Natural killer cell (primary cell): ENCODE measurements around the gene TMEM80. TPM values are rescaled to one million over a fixed set of nuclear protein-coding genes. Genes with fewer than 3 reads are reported as not detected.
A peak's percentile ranks its signal among the peaks of the same experiment; 100 is the strongest.

ENCODE experiments used
- ATAC-seq, 3 donors: fragments of 150-1000 bp in 2 of 3; fragments of 200-7000 bp in 1 of 3; cut with Tn5 transposase; 1 replicate in 1 of 3; 2 replicates in 2 of 3; pipeline ENCODE4 v1.10.0; 2021; ENCODE audit warnings: mild to moderate bottlenecking in 2 of 3, moderate library complexity in 2 of 3
- DNase-seq, 2 donors: peaks; one replicate each; pipeline versions ENCODE4 v3.0.0 to v3.0.0-alpha.2; 2013 to 2021; ENCODE audit warnings: mixed read lengths in 1 of 2
- H3K27ac ChIP-seq: one replicate; pipeline ENCODE4 v1.5.1; 2013; ENCODE audit warnings: mild to moderate bottlenecking, low read length
- H3K27me3 ChIP-seq: one replicate; pipeline ENCODE4 v1.6.1; 2013; ENCODE audit warnings: low read length; ENCODE audit not compliant: control insufficient read depth, insufficient read depth
- H3K36me3 ChIP-seq: one replicate; pipeline ENCODE4 v1.6.1; 2013; ENCODE audit warnings: low read length; ENCODE audit not compliant: control insufficient read depth, insufficient read depth
- H3K4me1 ChIP-seq: one replicate; pipeline ENCODE4 v1.6.1; 2013; ENCODE audit warnings: low read length; ENCODE audit not compliant: control insufficient read depth, insufficient read depth
- H3K4me3 ChIP-seq: one replicate; pipeline ENCODE4 v1.5.1; 2013; ENCODE audit warnings: low read length
- H3K9me3 ChIP-seq: one replicate; pipeline ENCODE4 v1.6.1; 2013; ENCODE audit warnings: low read length; ENCODE audit not compliant: control insufficient read depth, insufficient read depth
- H3K27ac Mint-ChIP-seq, 2 donors: one replicate each; pipeline ENCODE4 v1.8.0; 2022; ENCODE audit warnings: mild to moderate bottlenecking in 2 of 2, mixed read lengths in 2 of 2, moderate library complexity in 1 of 2
- H3K27me3 Mint-ChIP-seq, 2 donors: one replicate each; pipeline ENCODE4 v1.8.0; 2022; ENCODE audit warnings: low read depth in 2 of 2, mixed read lengths in 2 of 2
- H3K36me3 Mint-ChIP-seq: one replicate; pipeline ENCODE4 v1.8.0; 2022; ENCODE audit warnings: mixed read lengths
- H3K4me1 Mint-ChIP-seq, 2 donors: one replicate each; pipeline ENCODE4 v1.8.0; 2022; ENCODE audit warnings: mixed read lengths in 2 of 2
- H3K4me3 Mint-ChIP-seq: one replicate; pipeline ENCODE4 v1.8.0; 2022; ENCODE audit warnings: mild to moderate bottlenecking, moderate library complexity, mixed read lengths
- H3K9me3 Mint-ChIP-seq, 2 donors: one replicate each; pipeline ENCODE4 v1.8.0; 2022; ENCODE audit warnings: mixed read lengths in 2 of 2
- WGBS: methylation state at CpG from one replicate; pipeline ENCODE4 v1.1.7; 2013; ENCODE audit warnings: missing lambda C conversion rate; ENCODE audit not compliant: insufficient coverage; 5-methylcytosine and 5-hydroxymethylcytosine counted together
- intact Hi-C: fragments of 100-400 bp; cut with micrococcal nuclease; formaldehyde crosslinking; loops from one replicate; pipeline ENCODE4 v1.14.2; 2022
- total RNA-seq, 4 donors: library from RNA; stranded (reverse); fragments of 120-200 nt in 1 of 4; gene quantifications; one replicate each; pipeline versions ENCODE4 v1.2.3 to v1.2.4, GENCODE V29; 2013 to 2022
- TF ChIP-seq, protein P1 (sequence below): fragments of 200-600 bp; IDR thresholded peaks from one replicate; pipeline ENCODE4 v1.8.0; 2022; ENCODE audit warnings: antibody characterized with exemption

Gene TMEM80
- total RNA-seq, 3 donors from 2014 or later (not counting 1 experiment from before 2014, with no cell fraction given) = 17.8 to 42.1 (median 33.0) TPM

DNA sequence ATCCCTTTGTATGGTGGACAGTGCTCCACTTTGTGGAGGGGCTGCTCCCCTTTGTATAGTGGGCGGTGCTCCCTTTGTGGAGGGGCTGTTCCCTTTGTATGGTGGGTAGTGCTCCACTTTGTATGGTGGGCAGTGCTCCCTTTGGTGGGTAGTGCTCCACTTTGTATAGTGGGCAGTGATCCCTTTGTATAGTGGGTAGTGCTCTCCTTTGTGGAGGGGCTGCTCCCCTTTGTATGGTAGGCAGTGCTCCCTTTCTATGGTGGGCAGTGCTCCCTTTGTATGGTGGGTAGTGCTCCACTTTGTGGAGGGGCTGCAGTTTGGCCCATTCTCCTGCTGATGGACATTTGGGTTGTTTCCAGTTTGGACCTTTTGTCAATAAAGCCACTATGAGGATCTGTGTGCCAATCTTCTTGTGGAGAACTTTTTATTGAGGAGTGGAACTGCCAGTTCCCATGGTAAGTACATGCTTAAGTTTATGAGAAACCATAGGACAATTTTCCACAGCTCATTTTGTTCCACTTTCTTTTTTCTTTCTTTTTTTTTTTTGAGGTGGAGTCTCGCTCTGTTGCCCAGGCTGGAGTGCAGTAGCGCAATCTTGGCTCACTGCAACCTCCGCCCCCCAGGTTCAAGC lies 47.1 kb downstream of the TMEM80 start:
- Mint-ChIP-seq H3K27ac (no peak overlapping the region), H3K9me3 (no peaks in the 10 kb centered on the region), H3K27me3 (no peaks in the 10 kb centered on the region), H3K36me3 (no peaks in the 10 kb centered on the region), H3K4me3 (no peak overlapping the region), H3K4me1 (peaks cover 3 to 8% of the 10 kb centered on the region in 2 donors)
- DNase-seq (no peak), ATAC-seq (no peak)
- WGBS = 91% methylated on average over 4 of the region's 4 CpGs
- TF ChIP-seq, protein P1, sequence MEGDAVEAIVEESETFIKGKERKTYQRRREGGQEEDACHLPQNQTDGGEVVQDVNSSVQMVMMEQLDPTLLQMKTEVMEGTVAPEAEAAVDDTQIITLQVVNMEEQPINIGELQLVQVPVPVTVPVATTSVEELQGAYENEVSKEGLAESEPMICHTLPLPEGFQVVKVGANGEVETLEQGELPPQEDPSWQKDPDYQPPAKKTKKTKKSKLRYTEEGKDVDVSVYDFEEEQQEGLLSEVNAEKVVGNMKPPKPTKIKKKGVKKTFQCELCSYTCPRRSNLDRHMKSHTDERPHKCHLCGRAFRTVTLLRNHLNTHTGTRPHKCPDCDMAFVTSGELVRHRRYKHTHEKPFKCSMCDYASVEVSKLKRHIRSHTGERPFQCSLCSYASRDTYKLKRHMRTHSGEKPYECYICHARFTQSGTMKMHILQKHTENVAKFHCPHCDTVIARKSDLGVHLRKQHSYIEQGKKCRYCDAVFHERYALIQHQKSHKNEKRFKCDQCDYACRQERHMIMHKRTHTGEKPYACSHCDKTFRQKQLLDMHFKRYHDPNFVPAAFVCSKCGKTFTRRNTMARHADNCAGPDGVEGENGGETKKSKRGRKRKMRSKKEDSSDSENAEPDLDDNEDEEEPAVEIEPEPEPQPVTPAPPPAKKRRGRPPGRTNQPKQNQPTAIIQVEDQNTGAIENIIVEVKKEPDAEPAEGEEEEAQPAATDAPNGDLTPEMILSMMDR = no peak
- Histone ChIP-seq H3K4me1 (peaks cover 11% of the 10 kb centered on the region), H3K4me3 (no peak overlapping the region), H3K9me3 (no peaks in the 10 kb centered on the region), H3K36me3 (no peaks in the 10 kb centered on the region), H3K27ac (no peak overlapping the region), H3K27me3 (no peaks in the 10 kb centered on the region)
- intact Hi-C loops = no loop called here

DNA sequence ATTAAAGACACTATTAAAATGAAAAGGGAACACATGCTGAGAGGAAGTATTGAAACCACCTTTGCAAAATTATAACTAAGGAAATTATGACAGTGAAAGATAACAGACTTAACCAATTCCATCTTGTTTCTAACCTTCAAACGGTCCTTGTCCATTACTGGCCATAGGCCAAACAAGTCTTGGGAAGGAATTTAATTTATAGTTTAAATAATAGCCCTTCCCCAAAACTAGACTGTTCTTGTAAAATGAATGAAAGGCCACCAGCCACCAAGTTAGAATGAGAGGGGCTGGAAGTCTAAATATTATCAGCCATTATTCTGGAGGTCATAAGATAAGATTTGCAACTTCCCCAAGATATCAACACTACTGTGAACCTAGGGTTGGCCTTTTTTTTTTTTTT lies 49.8 kb downstream of the TMEM80 start:
- intact Hi-C loops = no loop called here
- TF ChIP-seq, protein P1 = no peak
- DNase-seq = no peak
- no peaks in the 10 kb centered on the region for H3K27me3 Mint-ChIP-seq
- H3K4me1 Mint-ChIP-seq = peaks cover 9 to 14% of the 10 kb centered on the region in 2 donors
- H3K9me3 Mint-ChIP-seq = no peaks in the 10 kb centered on the region
- H3K36me3 ChIP-seq = no peaks in the 10 kb centered on the region
- peak overlapping the region; percentile 28 for H3K4me3 Mint-ChIP-seq
- no peak overlapping the region for H3K27ac ChIP-seq
- H3K36me3 Mint-ChIP-seq = no peaks in the 10 kb centered on the region
- no peaks in the 10 kb centered on the region for H3K27me3 ChIP-seq
- H3K4me1 ChIP-seq = peaks cover 22% of the 10 kb centered on the region
- H3K27ac Mint-ChIP-seq = no peak overlapping the region
- no peak overlapping the region for H3K4me3 ChIP-seq
- ATAC-seq = no peak
- whole genome bisulfite sequencing = no CpG with 5 or more reads among the region's 1 CpG
- H3K9me3 ChIP-seq = no peaks in the 10 kb centered on the region

DNA sequence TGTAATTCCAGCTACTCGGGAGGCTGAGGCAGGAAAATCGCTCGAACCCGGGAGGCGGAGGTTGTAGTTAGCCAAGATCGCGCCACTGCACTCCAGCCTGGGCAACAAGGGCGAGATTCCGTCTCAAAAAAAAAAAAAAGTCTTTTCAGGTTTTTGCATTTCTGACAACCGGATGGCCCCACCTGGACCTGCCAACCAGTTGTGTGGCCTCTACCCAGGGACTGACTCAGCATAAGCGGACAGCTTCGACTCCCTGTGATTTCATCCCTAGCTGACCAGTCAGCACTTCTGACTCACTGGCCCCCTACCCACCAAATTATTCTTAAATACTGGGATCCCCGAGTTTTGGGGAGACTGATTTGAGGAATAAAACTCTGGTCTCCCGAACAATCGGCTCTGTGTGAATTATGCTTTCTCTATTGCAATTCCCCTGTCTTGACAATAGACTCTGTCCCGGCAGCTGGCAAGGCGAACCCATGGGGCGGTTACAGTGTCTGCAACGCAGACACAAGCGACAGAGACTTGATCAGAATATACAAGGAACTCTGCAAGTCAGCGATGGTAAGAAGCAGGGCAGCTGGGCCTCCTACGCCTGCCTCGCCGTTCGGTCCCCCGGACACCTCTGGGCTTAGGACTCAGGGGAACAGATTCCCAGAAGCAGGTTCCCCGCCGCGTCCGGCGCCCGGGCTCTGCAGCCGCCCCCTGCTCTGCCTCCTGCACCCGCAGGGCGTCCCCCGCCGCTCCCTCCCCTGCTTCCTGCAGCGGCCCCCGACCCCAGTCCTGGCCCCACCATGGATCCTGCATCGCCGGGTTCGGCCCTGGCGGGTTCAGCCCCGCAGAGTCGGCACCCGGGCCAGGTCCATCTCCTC lies 50.9 kb downstream of the TMEM80 start:
- H3K4me3 Mint-ChIP-seq = peak overlapping the region; percentile 93
- ATAC-seq (peak; percentile 12 to 38 (median 33)), DNase-seq (peak in 1 of 2 donors; percentile 65)
- peaks cover 22% of the 10 kb centered on the region for H3K4me1 ChIP-seq
- WGBS = 26% methylated on average over 46 of the region's 46 CpGs
- H3K9me3 Mint-ChIP-seq = no peaks in the 10 kb centered on the region
- intact Hi-C loops = no loop called here
- H3K27me3 Mint-ChIP-seq = no peaks in the 10 kb centered on the region
- H3K36me3 Mint-ChIP-seq = no peaks in the 10 kb centered on the region
- peaks cover 9 to 14% of the 10 kb centered on the region in 2 donors for H3K4me1 Mint-ChIP-seq
- H3K9me3 ChIP-seq = no peaks in the 10 kb centered on the region
- H3K36me3 ChIP-seq = no peaks in the 10 kb centered on the region
- H3K27ac Mint-ChIP-seq = peak overlapping the region in 1 of 2 donors; percentile 83
- TF ChIP-seq, protein P1 = no peak
- H3K27ac ChIP-seq = peak overlapping the region; percentile 29
- H3K4me3 ChIP-seq = peak overlapping the region; percentile 56
- H3K27me3 ChIP-seq = no peaks in the 10 kb centered on the region
